Uterus (tissue), 2 donors: Measurements from ENCODE around the gene AP2A2.

Experiments used
- POLR2A ChIP-seq, 2 donors: fragments of 450-650 bp; IDR thresholded peaks; one replicate each; pipeline ENCODE4 v1.6.1; 2016; ENCODE audit warnings: antibody characterized with exemption in 2 of 2, mild to moderate bottlenecking in 1 of 2, moderate library complexity in 1 of 2
- TF ChIP-seq, protein P1 (sequence below), 4 experiments: fragments of 200-600 bp in 2 of 4; fragments of 450-650 bp in 2 of 4; sonication (generic) in 2 of 4; IDR thresholded peaks; one replicate each; pipeline ENCODE4 v1.5.1; 2016 to 2019; ENCODE audit warnings: antibody characterized with exemption in 4 of 4, mild to moderate bottlenecking in 2 of 4, moderate library complexity in 1 of 4

- TF ChIP-seq, protein P1, sequence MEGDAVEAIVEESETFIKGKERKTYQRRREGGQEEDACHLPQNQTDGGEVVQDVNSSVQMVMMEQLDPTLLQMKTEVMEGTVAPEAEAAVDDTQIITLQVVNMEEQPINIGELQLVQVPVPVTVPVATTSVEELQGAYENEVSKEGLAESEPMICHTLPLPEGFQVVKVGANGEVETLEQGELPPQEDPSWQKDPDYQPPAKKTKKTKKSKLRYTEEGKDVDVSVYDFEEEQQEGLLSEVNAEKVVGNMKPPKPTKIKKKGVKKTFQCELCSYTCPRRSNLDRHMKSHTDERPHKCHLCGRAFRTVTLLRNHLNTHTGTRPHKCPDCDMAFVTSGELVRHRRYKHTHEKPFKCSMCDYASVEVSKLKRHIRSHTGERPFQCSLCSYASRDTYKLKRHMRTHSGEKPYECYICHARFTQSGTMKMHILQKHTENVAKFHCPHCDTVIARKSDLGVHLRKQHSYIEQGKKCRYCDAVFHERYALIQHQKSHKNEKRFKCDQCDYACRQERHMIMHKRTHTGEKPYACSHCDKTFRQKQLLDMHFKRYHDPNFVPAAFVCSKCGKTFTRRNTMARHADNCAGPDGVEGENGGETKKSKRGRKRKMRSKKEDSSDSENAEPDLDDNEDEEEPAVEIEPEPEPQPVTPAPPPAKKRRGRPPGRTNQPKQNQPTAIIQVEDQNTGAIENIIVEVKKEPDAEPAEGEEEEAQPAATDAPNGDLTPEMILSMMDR (IDR thresholded peaks at IDR 0.05): no peak
- no peak for TF ChIP-seq POLR2A (IDR thresholded peaks at IDR 0.05)
These were observed 111.9 kb downstream of the AP2A2 start for GRCh38 chr11:1037506-1038055.
